DMS 273 treated with DMSO at 0.1 percent for 48 hours (cell line): ENCODE measurements around the gene SDK2.

Source experiments
- DNase-seq: peaks from one replicate; lab custom pipeline; 2025; lab: John Stamatoyannopoulos, UW

Gene SDK2

GRCh38 chr17:73555199-73555960, 88.9 kb downstream of the SDK2 start:
- DNase-seq, result peak; percentile 54

- DNase-seq, result no peak
These were observed 89.7 kb downstream of the SDK2 start for GRCh38 chr17:73554498-73554897.

GRCh38 chr17:73553311-73553710, 90.9 kb downstream of the SDK2 start:
- DNase-seq, result no peak

- no peak for DNase-seq
These were observed 91.8 kb downstream of the SDK2 start for GRCh38 chr17:73552300-73553048.

GRCh38 chr17:73551759-73552158, 92.5 kb downstream of the SDK2 start:
- DNase-seq, result no peak

- DNase-seq, result no peak
These were observed 93.1 kb downstream of the SDK2 start for GRCh38 chr17:73551144-73551543.

- DNase-seq, result no peak
These were observed 93.7 kb downstream of the SDK2 start for GRCh38 chr17:73550556-73550955.

- DNase-seq, result no peak
These were observed 94.3 kb downstream of the SDK2 start for GRCh38 chr17:73549841-73550430.

GRCh38 chr17:73548620-73549311, 95.5 kb downstream of the SDK2 start:
- no peak for DNase-seq

- no peak for DNase-seq
These were observed 96.5 kb downstream of the SDK2 start for GRCh38 chr17:73547790-73548189.

GRCh38 chr17:73546770-73547536, 97.3 kb downstream of the SDK2 start:
- DNase-seq, result no peak

GRCh38 chr17:73546114-73546513, 98.1 kb downstream of the SDK2 start:
- no peak for DNase-seq

- no peak for DNase-seq
These were observed 98.9 kb downstream of the SDK2 start for GRCh38 chr17:73545109-73546032.

- no peak for DNase-seq
These were observed 99.9 kb downstream of the SDK2 start for GRCh38 chr17:73544333-73544732.

- no peak for DNase-seq
These were observed 101.9 kb downstream of the SDK2 start for GRCh38 chr17:73542323-73542722.

- no peak for DNase-seq
These were observed 102.7 kb downstream of the SDK2 start for GRCh38 chr17:73541561-73541981.

- no peak for DNase-seq
These were observed 103.1 kb downstream of the SDK2 start for GRCh38 chr17:73541111-73541510.

- no peak for DNase-seq
These were observed 105.1 kb downstream of the SDK2 start for GRCh38 chr17:73539166-73539565.

GRCh38 chr17:73538445-73538844, 105.8 kb downstream of the SDK2 start:
- DNase-seq, result no peak
